GM18511 (cell line): ENCODE measurements around the gene ZFYVE27.

Experiments used
- ATAC-seq: cut with Tn5 transposase; IDR thresholded peaks from one replicate; pipeline ENCODE4 v1.9.1; 2021; ENCODE audit warnings: mild to moderate bottlenecking, moderate library complexity; ENCODE audit not compliant: unreplicated experiment

Gene ZFYVE27

GRCh38 chr10:97766996-97767924 is 30.3 kb downstream of the ZFYVE27 start:
- no peak for ATAC-seq

- ATAC-seq = no peak
Measured at GRCh38 chr10:97768322-97769315, 31.7 kb downstream of the ZFYVE27 start.

GRCh38 chr10:97770255-97770654 is 33.3 kb downstream of the ZFYVE27 start:
- no peak for ATAC-seq

- no peak for ATAC-seq
Measured at GRCh38 chr10:97771055-97771891, 34.3 kb downstream of the ZFYVE27 start.

GRCh38 chr10:97771913-97772823 is 35.2 kb downstream of the ZFYVE27 start, which contains the start of gene SFRP5:
TSS of gene SFRP5 (minus strand) at chr10:97771999. CDS start at chr10:97771833, 166 bp downstream.
- ATAC-seq = no peak

- ATAC-seq = no peak
Measured at GRCh38 chr10:97773096-97773495, 36.2 kb downstream of the ZFYVE27 start.

- ATAC-seq = no peak
Measured at GRCh38 chr10:97774811-97775294, 37.9 kb downstream of the ZFYVE27 start.

GRCh38 chr10:97777143-97777542 is 40.2 kb downstream of the ZFYVE27 start:
- ATAC-seq = no peak

- no peak for ATAC-seq
Measured at GRCh38 chr10:97778452-97779302, 41.7 kb downstream of the ZFYVE27 start.

- no peak for ATAC-seq
Measured at GRCh38 chr10:97779492-97779891, 42.6 kb downstream of the ZFYVE27 start.

- no peak for ATAC-seq
Measured at GRCh38 chr10:97779975-97780374, 43.0 kb downstream of the ZFYVE27 start.

GRCh38 chr10:97780841-97781617 is 44.1 kb downstream of the ZFYVE27 start:
- no peak for ATAC-seq

- no peak for ATAC-seq
Measured at GRCh38 chr10:97781618-97782331, 44.8 kb downstream of the ZFYVE27 start.

- no peak for ATAC-seq
Measured at GRCh38 chr10:97782455-97783228, 45.7 kb downstream of the ZFYVE27 start.

GRCh38 chr10:97784200-97784810 is 47.4 kb downstream of the ZFYVE27 start:
- no peak for ATAC-seq

GRCh38 chr10:97785231-97785630 is 48.3 kb downstream of the ZFYVE27 start:
- ATAC-seq = no peak
